Fibroblast of lung (primary cell): ENCODE data around the gene CALB2.

Experiments used
- CTCF ChIP-seq, 2 donors: IDR thresholded peaks in 1 of 2; conservative IDR thresholded peaks in 1 of 2; 1 replicate in 1 of 2; 2 replicates in 1 of 2; pipeline ENCODE4 v1.5.1; 2011 to 2012; ENCODE audit warnings: low read length in 2 of 2, control low read depth in 1 of 2, inconsistent platforms in 1 of 2, low read depth in 1 of 2, mild to moderate bottlenecking in 1 of 2
- EZH2 ChIP-seq: IDR thresholded peaks from 2 replicates; pipeline ENCODE4 v1.5.1; 2012; ENCODE audit warnings: low read length, control low read depth, mild to moderate bottlenecking; ENCODE audit errors: missing control alignments

DNA sequence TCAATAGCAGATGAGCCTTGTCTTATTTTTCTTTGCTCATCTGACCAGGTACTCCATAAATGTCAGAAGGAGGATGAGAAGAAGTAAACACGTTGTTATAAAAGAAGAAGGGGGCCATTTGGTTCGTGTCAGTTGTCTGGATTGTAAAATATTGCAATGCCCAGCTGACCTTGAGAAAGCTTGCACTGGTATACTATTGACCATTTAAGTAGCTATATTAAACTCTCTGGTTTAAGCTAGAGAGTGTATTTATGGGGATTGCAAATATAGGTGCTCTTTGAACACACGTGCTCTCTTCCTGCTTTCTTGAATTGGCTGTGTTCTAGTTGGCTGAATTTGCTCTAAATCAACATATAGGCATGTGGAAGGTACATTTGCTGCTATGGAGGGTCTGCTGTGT, 43.3 kb upstream of the CALB2 start:
- TF ChIP-seq CTCF (conservative IDR thresholded peaks at IDR 0.05 in 1 of 2, IDR thresholded peaks at IDR 0.05 in 1 of 2; ENCODE audit: low read depth in 1 of 2, low read length in 2 of 2) (no peak), EZH2 (no peak)
